Measurements from ENCODE around the gene CPE. TPM values are rescaled to one million over a fixed set of nuclear protein-coding genes. Genes with fewer than 3 reads are reported as not detected.

Gene CPE
- total RNA-seq, 1 donor from 2014 or later, result 43.6 TPM

GRCh38 chr4:165540206-165540830 lies 161.5 kb downstream of the CPE start:
- no peak for TF ChIP-seq CTCF (IDR thresholded peaks at IDR 0.05)
- no peak for TF ChIP-seq EZH2phosphoT487 (IDR thresholded peaks at IDR 0.05)
- no peak for TF ChIP-seq EZH2 (IDR thresholded peaks at IDR 0.05)
- Histone ChIP-seq H3K27ac (no peak overlapping the region), H3K4me3 (no peak overlapping the region), H3K27me3 (no peaks in the 10 kb centered on the region), H3K9ac (no peak overlapping the region), H2AFZ (replicated peaks) (no peak overlapping the region), H4K20me1 (ENCODE audit: low read depth) (no peaks in the 10 kb centered on the region), H3F3A (ENCODE audit: low read depth) (peaks cover 15% of the 10 kb centered on the region), H3K4me1 (no peaks in the 10 kb centered on the region), H3K9me3 (ENCODE audit: low read depth) (no peaks in the 10 kb centered on the region), H3K79me2 (ENCODE audit: low read depth) (no peaks in the 10 kb centered on the region), H3K36me3 (no peaks in the 10 kb centered on the region), H3K4me2 (no peak overlapping the region)
- no peaks in the 10 kb centered on the region for H3K27me3 Mint-ChIP-seq (ENCODE audit: insufficient read depth, low read depth)
- no peaks in the 10 kb centered on the region for H3K36me3 Mint-ChIP-seq
- H3K9me3 Mint-ChIP-seq, result peaks cover 4% of the 10 kb centered on the region
- H3K4me1 Mint-ChIP-seq, result no peaks in the 10 kb centered on the region
- no peak overlapping the region for H3K27ac Mint-ChIP-seq
- H3K4me3 Mint-ChIP-seq, result no peak overlapping the region
- DNase-seq (ENCODE audit: low spot score), result no peak

DNA sequence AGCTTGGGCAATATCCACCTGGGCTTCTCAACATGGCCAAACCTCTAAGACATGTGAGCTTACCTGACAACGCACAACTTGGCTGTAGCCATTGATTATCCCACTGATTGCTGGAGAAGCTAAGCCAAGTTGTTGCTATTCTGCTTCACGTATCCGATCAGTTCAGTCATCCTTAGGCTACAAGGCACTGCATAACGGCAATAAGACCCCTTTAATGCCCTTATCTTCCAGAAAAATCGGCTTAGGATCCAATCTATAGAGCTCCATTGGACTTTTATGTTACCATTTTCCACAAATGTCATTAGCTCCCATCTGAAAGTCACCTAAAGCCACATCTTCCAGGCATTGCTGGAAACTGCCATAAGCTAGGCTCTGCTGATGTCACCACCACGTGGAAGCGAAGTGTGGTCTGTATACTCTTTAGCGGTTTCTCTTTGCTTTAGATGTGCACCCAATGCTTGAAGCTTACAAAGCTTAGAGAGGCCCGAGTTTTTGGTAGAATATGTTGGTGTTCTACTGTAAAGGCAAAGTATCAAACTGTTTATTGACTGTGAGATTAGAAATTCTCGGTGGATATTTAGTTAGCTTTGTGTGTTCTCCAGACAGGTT lies 163.1 kb downstream of the CPE start:
- no peak overlapping the region for H3K27ac ChIP-seq
- H4K20me1 ChIP-seq (ENCODE audit: low read depth), result no peaks in the 10 kb centered on the region
- DNase-seq (ENCODE audit: low spot score), result no peak
- H3F3A ChIP-seq (ENCODE audit: low read depth), result peaks cover 15% of the 10 kb centered on the region
- H3K9me3 ChIP-seq (ENCODE audit: low read depth), result no peaks in the 10 kb centered on the region
- no peak overlapping the region for H3K4me2 ChIP-seq
- H3K36me3 Mint-ChIP-seq, result peaks cover 2% of the 10 kb centered on the region
- H3K27ac Mint-ChIP-seq, result no peak overlapping the region
- no peak overlapping the region for H3K9ac ChIP-seq
- H3K4me1 Mint-ChIP-seq, result no peaks in the 10 kb centered on the region
- no peak overlapping the region for H3K4me3 ChIP-seq
- no peak for TF ChIP-seq CTCF (IDR thresholded peaks at IDR 0.05)
- no peak for TF ChIP-seq EZH2 (IDR thresholded peaks at IDR 0.05)
- TF ChIP-seq EZH2phosphoT487 (IDR thresholded peaks at IDR 0.05), result no peak
- H3K9me3 Mint-ChIP-seq, result peaks cover 7% of the 10 kb centered on the region
- H2AFZ ChIP-seq (replicated peaks), result no peak overlapping the region
- no peaks in the 10 kb centered on the region for H3K27me3 Mint-ChIP-seq (ENCODE audit: insufficient read depth, low read depth)
- no peak overlapping the region for H3K4me3 Mint-ChIP-seq
- H3K36me3 ChIP-seq, result no peaks in the 10 kb centered on the region
- no peaks in the 10 kb centered on the region for H3K79me2 ChIP-seq (ENCODE audit: low read depth)
- no peaks in the 10 kb centered on the region for H3K27me3 ChIP-seq
- no peaks in the 10 kb centered on the region for H3K4me1 ChIP-seq

GRCh38 chr4:165542476-165542875 lies 163.7 kb downstream of the CPE start:
- H3K9me3 ChIP-seq (ENCODE audit: low read depth), result no peaks in the 10 kb centered on the region
- H3K79me2 ChIP-seq (ENCODE audit: low read depth), result no peaks in the 10 kb centered on the region
- H3K4me1 ChIP-seq, result no peaks in the 10 kb centered on the region
- Mint-ChIP-seq H3K4me1 (no peaks in the 10 kb centered on the region), H3K27me3 (ENCODE audit: insufficient read depth, low read depth) (no peaks in the 10 kb centered on the region), H3K4me3 (no peak overlapping the region), H3K27ac (no peak overlapping the region), H3K36me3 (peaks cover 2% of the 10 kb centered on the region), H3K9me3 (peaks cover 7% of the 10 kb centered on the region)
- H3K9ac ChIP-seq, result no peak overlapping the region
- H4K20me1 ChIP-seq (ENCODE audit: low read depth), result no peaks in the 10 kb centered on the region
- no peaks in the 10 kb centered on the region for H3K27me3 ChIP-seq
- H3K4me3 ChIP-seq, result no peak overlapping the region
- peaks cover 15% of the 10 kb centered on the region for H3F3A ChIP-seq (ENCODE audit: low read depth)
- H2AFZ ChIP-seq (replicated peaks), result no peak overlapping the region
- DNase-seq (ENCODE audit: low spot score), result no peak
- TF ChIP-seq EZH2 (IDR thresholded peaks at IDR 0.05), result no peak
- no peak overlapping the region for H3K27ac ChIP-seq
- no peaks in the 10 kb centered on the region for H3K36me3 ChIP-seq
- no peak overlapping the region for H3K4me2 ChIP-seq

MicroRNAs within 50 kb of the gene (microRNA counts, 767-probe panel; counts per million panel counts)
- 460 counts per million, percentile 90 among the panel's probes with 10 or more counts for microRNA hsa-miR-578

Small RNAs within 50 kb of the gene (microRNA-seq; reads per million reads assigned to microRNA genes)
- gene MIR578, result not detected

Small RNAs within 50 kb of the gene (small RNA-seq; reads per million reads assigned to genes)
- gene MIR578 (not detected), gene SCGB1D5P (not detected)

Other genes starting within 250 kb of the CPE start
- 18.6 and 24.3 TPM in 2 replicates for gene KLHL2, start 171.4 kb upstream of the CPE start, total RNA-seq (ENCODE audit: low replicate concordance)
- 190 and 298 TPM in 2 replicates for gene MSMO1, start 51.3 kb upstream of the CPE start, total RNA-seq (ENCODE audit: low replicate concordance)